Calu3 (cell line): ENCODE results near the gene CPSF3. TPM values are rescaled to one million over a fixed set of nuclear protein-coding genes. Genes with fewer than 3 reads are reported as not detected.

Source experiments
- BruUV-seq: library from RNA; stranded (reverse); fragments of 400-500 nt; replicated peaks from 2 replicates; lab custom pipeline; 2021; lab: Mats Ljungman, UMichigan
- CTCF ChIA-PET: fragments of 300-600 bp; sonication (Branson Sonifier 250); formaldehyde crosslinking; loops from one replicate; lab custom pipeline; 2022; ENCODE audit warnings: antibody characterized with exemption; lab: Charles Lee
- DNase-seq: peaks from one replicate; pipeline ENCODE4 v3.0.0; 2022
- H3K27ac Mint-ChIP-seq: one replicate; pipeline ENCODE4 v1.8.0; 2022; ENCODE audit warnings: mixed read lengths; ENCODE audit not compliant: unreplicated experiment
- H3K27me3 Mint-ChIP-seq: one replicate; pipeline ENCODE4 v1.8.0; 2022; ENCODE audit warnings: mixed read lengths; ENCODE audit not compliant: unreplicated experiment
- H3K36me3 Mint-ChIP-seq: one replicate; pipeline ENCODE4 v1.8.0; 2022; ENCODE audit warnings: mild to moderate bottlenecking, moderate library complexity, mixed read lengths; ENCODE audit not compliant: insufficient read depth, unreplicated experiment
- H3K4me1 Mint-ChIP-seq: one replicate; pipeline ENCODE4 v1.8.0; 2022; ENCODE audit warnings: mild to moderate bottlenecking, low read depth, mixed read lengths; ENCODE audit not compliant: unreplicated experiment
- H3K4me3 Mint-ChIP-seq: one replicate; pipeline ENCODE4 v1.8.0; 2022; ENCODE audit warnings: mild to moderate bottlenecking, low read depth, moderate library complexity, mixed read lengths; ENCODE audit not compliant: unreplicated experiment
- H3K9me3 Mint-ChIP-seq: one replicate; pipeline ENCODE4 v1.8.0; 2022; ENCODE audit warnings: low read depth, mixed read lengths; ENCODE audit not compliant: unreplicated experiment
- intact Hi-C: fragments of 100-400 bp; cut with micrococcal nuclease; formaldehyde crosslinking; loops from one replicate; pipeline ENCODE4 v1.10.0; 2022; ENCODE audit not compliant: unreplicated experiment
- total RNA-seq: library from RNA; stranded (reverse); gene quantifications from 2 replicates; pipeline ENCODE4 v1.2.3, GENCODE V29; 2022
- TF ChIP-seq, protein P1 (sequence below): fragments of 200-600 bp; IDR thresholded peaks from one replicate; pipeline ENCODE4 v1.8.0; 2022; ENCODE audit warnings: antibody characterized with exemption; ENCODE audit not compliant: unreplicated experiment

CPSF3 gene
- total RNA-seq, 1 experiment from 2014 or later = 56.7 TPM

DNA sequence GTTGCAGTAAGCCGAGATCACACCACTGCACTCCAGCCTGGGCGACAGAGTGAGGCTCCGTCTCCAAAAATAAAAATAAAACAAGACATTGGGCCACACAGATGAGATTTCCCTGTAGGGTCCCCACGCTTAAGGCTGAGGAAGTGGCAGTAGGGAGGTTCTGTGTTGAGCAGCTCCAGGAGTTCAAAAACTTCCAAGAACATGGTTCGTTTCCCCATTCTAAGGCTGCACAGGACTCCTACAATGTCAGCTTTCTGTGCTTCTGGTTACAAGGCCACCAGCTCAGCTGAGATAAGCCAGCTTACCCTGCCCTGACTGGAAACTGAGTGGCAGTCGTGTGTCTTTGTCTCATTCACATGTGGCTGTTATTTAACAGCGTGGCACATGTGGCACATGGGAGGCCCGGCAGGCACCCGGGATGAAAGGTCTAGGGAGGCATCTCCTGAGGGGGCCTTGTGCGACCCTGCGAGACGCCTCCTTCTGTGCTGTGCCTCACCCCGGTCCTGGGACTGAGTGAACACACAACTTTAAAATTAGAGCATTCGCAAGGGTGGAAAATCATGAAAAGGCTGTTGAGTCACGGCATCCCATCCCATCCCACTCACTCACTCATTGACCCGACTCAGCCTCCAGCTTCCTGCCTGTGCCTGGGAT, 7.8 kb upstream of the CPSF3 start:
- Mint-ChIP-seq H3K36me3 (peaks cover 25% of the 10 kb centered on the region), H3K9me3 (no peaks in the 10 kb centered on the region), H3K27me3 (no peaks in the 10 kb centered on the region), H3K27ac (no peak overlapping the region), H3K4me3 (no peak overlapping the region), H3K4me1 (peaks cover 9% of the 10 kb centered on the region)
- CTCF ChIA-PET = no interaction called here
- DNase-seq = no peak
- BruUV-seq = no TSS peak
- TF ChIP-seq, protein P1, sequence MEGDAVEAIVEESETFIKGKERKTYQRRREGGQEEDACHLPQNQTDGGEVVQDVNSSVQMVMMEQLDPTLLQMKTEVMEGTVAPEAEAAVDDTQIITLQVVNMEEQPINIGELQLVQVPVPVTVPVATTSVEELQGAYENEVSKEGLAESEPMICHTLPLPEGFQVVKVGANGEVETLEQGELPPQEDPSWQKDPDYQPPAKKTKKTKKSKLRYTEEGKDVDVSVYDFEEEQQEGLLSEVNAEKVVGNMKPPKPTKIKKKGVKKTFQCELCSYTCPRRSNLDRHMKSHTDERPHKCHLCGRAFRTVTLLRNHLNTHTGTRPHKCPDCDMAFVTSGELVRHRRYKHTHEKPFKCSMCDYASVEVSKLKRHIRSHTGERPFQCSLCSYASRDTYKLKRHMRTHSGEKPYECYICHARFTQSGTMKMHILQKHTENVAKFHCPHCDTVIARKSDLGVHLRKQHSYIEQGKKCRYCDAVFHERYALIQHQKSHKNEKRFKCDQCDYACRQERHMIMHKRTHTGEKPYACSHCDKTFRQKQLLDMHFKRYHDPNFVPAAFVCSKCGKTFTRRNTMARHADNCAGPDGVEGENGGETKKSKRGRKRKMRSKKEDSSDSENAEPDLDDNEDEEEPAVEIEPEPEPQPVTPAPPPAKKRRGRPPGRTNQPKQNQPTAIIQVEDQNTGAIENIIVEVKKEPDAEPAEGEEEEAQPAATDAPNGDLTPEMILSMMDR = no peak
- intact Hi-C loops = no loop called here

DNA sequence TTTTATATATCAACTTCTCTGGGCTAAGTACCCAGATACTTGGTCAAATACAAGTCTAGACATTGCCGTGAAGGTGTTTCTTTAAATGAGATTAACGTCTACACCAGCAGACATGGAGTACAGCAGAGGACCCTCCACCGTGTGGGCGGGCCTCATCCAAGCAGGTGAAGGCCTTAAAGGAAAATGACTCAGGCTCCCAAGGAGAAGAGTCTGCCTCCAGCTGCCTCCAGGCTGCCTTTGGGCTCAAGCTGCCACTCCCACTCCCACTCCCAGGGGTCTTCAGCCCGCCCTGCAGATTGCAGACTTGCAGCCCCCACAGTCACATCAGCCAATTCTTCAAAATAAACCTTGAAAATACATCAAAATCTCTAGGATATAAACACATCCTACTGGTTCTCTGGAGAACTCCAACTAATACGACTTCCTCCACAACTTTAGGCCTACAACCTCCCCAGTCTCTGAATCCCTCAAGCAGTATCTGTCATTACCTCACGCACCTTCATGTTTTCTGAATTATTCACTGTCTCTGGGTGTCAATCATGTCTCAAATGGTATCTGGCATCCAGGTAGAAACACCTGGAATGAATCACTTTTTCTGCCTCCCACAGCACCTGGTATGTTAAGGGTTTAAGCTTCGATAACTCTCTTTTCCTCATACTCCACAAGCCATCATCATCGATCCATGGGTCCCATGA, 7.0 kb upstream of the CPSF3 start:
- Mint-ChIP-seq H3K27me3 (no peaks in the 10 kb centered on the region), H3K4me1 (peaks cover 11% of the 10 kb centered on the region), H3K36me3 (peaks cover 18% of the 10 kb centered on the region), H3K27ac (no peak overlapping the region), H3K4me3 (no peak overlapping the region), H3K9me3 (no peaks in the 10 kb centered on the region)
- DNase-seq = no peak
- CTCF ChIA-PET = no interaction called here
- intact Hi-C loops = no loop called here
- TF ChIP-seq, protein P1 = no peak
- BruUV-seq = no TSS peak

DNA sequence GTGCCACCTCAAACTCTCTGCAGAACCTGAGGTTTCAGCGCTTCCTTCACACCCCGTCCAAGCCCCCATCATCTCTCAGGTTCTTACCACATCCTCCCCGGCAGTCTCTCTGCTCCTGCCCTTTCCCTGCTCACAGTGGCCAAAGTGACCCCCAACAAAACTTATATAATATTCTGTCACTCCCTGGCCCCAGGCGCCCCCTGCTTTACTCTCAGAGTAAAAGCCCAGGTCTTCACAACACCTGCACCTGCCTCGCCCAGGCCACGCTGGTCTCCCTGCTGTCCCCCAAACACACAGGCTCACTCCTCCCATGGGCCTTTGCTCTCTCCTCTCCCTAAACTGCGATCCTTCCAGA, 6.5 kb upstream of the CPSF3 start:
- no peaks in the 10 kb centered on the region for H3K27me3 Mint-ChIP-seq
- no TSS peak for BruUV-seq
- no peak for DNase-seq
- H3K4me1 Mint-ChIP-seq = peaks cover 16% of the 10 kb centered on the region
- no peak overlapping the region for H3K27ac Mint-ChIP-seq
- CTCF ChIA-PET = no interaction called here
- H3K4me3 Mint-ChIP-seq = no peak overlapping the region
- H3K9me3 Mint-ChIP-seq = no peaks in the 10 kb centered on the region
- TF ChIP-seq, protein P1 = no peak
- intact Hi-C loops = no loop called here
- H3K36me3 Mint-ChIP-seq = peaks cover 15% of the 10 kb centered on the region

DNA sequence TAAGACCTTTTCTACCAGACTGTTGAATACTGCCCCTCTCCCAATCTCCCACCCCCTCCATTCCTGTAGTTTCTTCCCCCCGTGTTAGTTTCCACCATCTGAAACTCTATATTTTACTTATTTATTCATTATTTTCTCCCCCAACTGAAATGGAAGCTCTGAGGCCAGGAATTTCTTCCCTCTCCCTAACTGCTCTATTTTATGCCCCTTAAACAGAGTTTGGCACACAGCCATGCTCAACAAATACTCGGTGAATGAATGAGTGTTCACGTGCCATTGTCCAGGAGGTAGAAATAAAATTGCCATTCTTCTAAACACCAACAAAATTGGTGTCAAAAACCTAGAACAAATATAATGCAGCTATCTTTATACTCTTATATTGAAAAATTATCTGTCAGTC, 5.7 kb upstream of the CPSF3 start:
- no peaks in the 10 kb centered on the region for H3K9me3 Mint-ChIP-seq
- CTCF ChIA-PET = no interaction called here
- TF ChIP-seq, protein P1 = no peak
- H3K27ac Mint-ChIP-seq = no peak overlapping the region
- H3K36me3 Mint-ChIP-seq = peaks cover 21% of the 10 kb centered on the region
- peaks cover 23% of the 10 kb centered on the region for H3K4me1 Mint-ChIP-seq
- no peaks in the 10 kb centered on the region for H3K27me3 Mint-ChIP-seq
- intact Hi-C loops = no loop called here
- DNase-seq = no peak
- BruUV-seq = no TSS peak
- no peak overlapping the region for H3K4me3 Mint-ChIP-seq
